Coronary artery (tissue), 2 donors: ENCODE data around the gene RPL35.
A peak's percentile ranks its signal among the peaks of the same experiment; 100 is the strongest.

Experiments
- DNase-seq: peaks from one replicate; pipeline ENCODE4 v3.0.0-alpha.2; 2017; ENCODE audit warnings: low spot score
- H3K27ac ChIP-seq, 2 donors: fragments of 200-600 bp; sonication (generic); one replicate each; pipeline ENCODE4 v1.5.1; 2016 to 2019
- H3K4me3 ChIP-seq: fragments of 200-600 bp; sonication (generic); 2 replicates; pipeline ENCODE4 v1.5.1; 2016; ENCODE audit warnings: mild to moderate bottlenecking, moderate library complexity
- CTCF ChIP-seq: fragments of 200-600 bp; sonication (generic); IDR thresholded peaks from one replicate; pipeline ENCODE4 v1.5.1; 2019; ENCODE audit warnings: antibody characterized with exemption

RPL35 gene

GRCh38 chr9:124831642-124832364 lies 30.0 kb downstream of the RPL35 start:
- no peak for TF ChIP-seq CTCF
- Histone ChIP-seq H3K27ac (peak overlapping the region in 1 of 2 donors; percentile 57), H3K4me3 (no peak overlapping the region)
- no peak for DNase-seq

- TF ChIP-seq CTCF: no peak
- no peak overlapping the region for H3K4me3 ChIP-seq
- no peak overlapping the region for H3K27ac ChIP-seq
- no peak for DNase-seq
These were observed 31.2 kb downstream of the RPL35 start for GRCh38 chr9:124830593-124830992.

GRCh38 chr9:124829334-124829669 lies 32.5 kb downstream of the RPL35 start:
- Histone ChIP-seq H3K27ac (no peak overlapping the region), H3K4me3 (no peak overlapping the region)
- no peak for TF ChIP-seq CTCF
- no peak for DNase-seq

GRCh38 chr9:124828489-124829333 lies 33.0 kb downstream of the RPL35 start:
- H3K27ac ChIP-seq: no peak overlapping the region
- DNase-seq: no peak
- TF ChIP-seq CTCF: no peak
- no peak overlapping the region for H3K4me3 ChIP-seq

GRCh38 chr9:124820698-124821623 lies 40.8 kb downstream of the RPL35 start:
- TF ChIP-seq CTCF: no peak
- no peak overlapping the region for H3K4me3 ChIP-seq
- no peak overlapping the region for H3K27ac ChIP-seq
- no peak for DNase-seq

GRCh38 chr9:124818431-124819281 lies 43.1 kb downstream of the RPL35 start:
- no peak for DNase-seq
- TF ChIP-seq CTCF: no peak
- no peak overlapping the region for H3K4me3 ChIP-seq
- H3K27ac ChIP-seq: no peak overlapping the region
